ENCODE data around the gene KANSL3. TPM values are rescaled to one million over a fixed set of nuclear protein-coding genes. Genes with fewer than 3 reads are reported as not detected.

Gene KANSL3
- total and polyA plus RNA-seq, 2 donors (not counting 1 experiment from before 2014, with no cell fraction given): 15.9 to 36.5 TPM

- H3K27ac ChIP-seq (ENCODE audit: insufficient read depth, low read length): no peak overlapping the region
- peak; percentile 8 to 31 for DNase-seq (ENCODE audit: low read depth in 2 of 2)
Observed at GRCh38 chr2:96685577-96686459, 47.7 kb upstream of the KANSL3 start.

GRCh38 chr2:96684883-96685576 is 46.9 kb upstream of the KANSL3 start:
- Histone ChIP-seq H2AFZ (ENCODE audit: low read length) (no peak overlapping the region), H3K4me2 (ENCODE audit: extremely low read depth, insufficient read depth, low read length) (no peak overlapping the region), H4K20me1 (ENCODE audit: control insufficient read depth, extremely low read depth, insufficient read depth, low read length) (no peaks in the 10 kb centered on the region), H3K9me3 (ENCODE audit: control insufficient read depth, insufficient read depth, low read depth, low read length) (no peaks in the 10 kb centered on the region), H3K27me3 (ENCODE audit: control insufficient read depth, insufficient read depth, low read length) (peaks cover 13% of the 10 kb centered on the region), H3K79me2 (ENCODE audit: control insufficient read depth, insufficient read depth, low read length) (no peaks in the 10 kb centered on the region), H3K9ac (ENCODE audit: insufficient read depth, low read length) (no peak overlapping the region), H3K36me3 (ENCODE audit: control insufficient read depth, insufficient read depth, low read length) (no peaks in the 10 kb centered on the region), H3K4me3 (replicated peaks in 1 of 4; ENCODE audit: control extremely low read depth in 1 of 4, insufficient read depth in 1 of 4, low read depth in 3 of 4, low read length in 4 of 4) (no peak overlapping the region), H3K27ac (ENCODE audit: insufficient read depth, low read length) (no peak overlapping the region), H3K4me1 (ENCODE audit: control insufficient read depth, extremely low read depth, insufficient read depth, low read length) (no peaks in the 10 kb centered on the region)
- DNase-seq (ENCODE audit: low read depth in 2 of 2): peak in 1 of 2 donors; percentile 3
- no peak for TF ChIP-seq EZH2 (IDR thresholded peaks at IDR 0.05; ENCODE audit: low read length, missing control alignments)
- TF ChIP-seq CTCF (conservative IDR thresholded peaks at IDR 0.05 in 1 of 2, IDR thresholded peaks at IDR 0.05 in 1 of 2; ENCODE audit: low read depth in 1 of 2, low read length in 2 of 2): no peak

More at GRCh38 chr2:96685577-96686459, 47.7 kb upstream of the KANSL3 start:
- Histone ChIP-seq H3K4me2 (ENCODE audit: extremely low read depth, insufficient read depth, low read length) (no peak overlapping the region), H3K79me2 (ENCODE audit: control insufficient read depth, insufficient read depth, low read length) (no peaks in the 10 kb centered on the region), H3K9ac (ENCODE audit: insufficient read depth, low read length) (no peak overlapping the region), H3K9me3 (ENCODE audit: control insufficient read depth, insufficient read depth, low read depth, low read length) (no peaks in the 10 kb centered on the region), H2AFZ (ENCODE audit: low read length) (no peak overlapping the region), H3K4me3 (replicated peaks in 1 of 4; ENCODE audit: control extremely low read depth in 1 of 4, insufficient read depth in 1 of 4, low read depth in 3 of 4, low read length in 4 of 4) (no peak overlapping the region), H3K27me3 (ENCODE audit: control insufficient read depth, insufficient read depth, low read length) (peaks cover 13% of the 10 kb centered on the region), H3K36me3 (ENCODE audit: control insufficient read depth, insufficient read depth, low read length) (no peaks in the 10 kb centered on the region), H4K20me1 (ENCODE audit: control insufficient read depth, extremely low read depth, insufficient read depth, low read length) (no peaks in the 10 kb centered on the region), H3K4me1 (ENCODE audit: control insufficient read depth, extremely low read depth, insufficient read depth, low read length) (no peaks in the 10 kb centered on the region)
- no peak for TF ChIP-seq EZH2 (IDR thresholded peaks at IDR 0.05; ENCODE audit: low read length, missing control alignments)
- no peak for TF ChIP-seq CTCF (conservative IDR thresholded peaks at IDR 0.05 in 1 of 2, IDR thresholded peaks at IDR 0.05 in 1 of 2; ENCODE audit: low read depth in 1 of 2, low read length in 2 of 2)

All from fibroblast of lung (primary cell).